Endothelial cell of umbilical vein (primary cell): ENCODE measurements around the gene PGS1. TPM values are rescaled to one million over a fixed set of nuclear protein-coding genes. Genes with fewer than 3 reads are reported as not detected.

Experiments used
- BruUV-seq: library from RNA; stranded (reverse); fragments of 400-500 nt; replicated peaks from 2 replicates; lab custom pipeline; 2021; lab: Mats Ljungman, UMichigan
- CTCF ChIA-PET: fragments of 300-600, 350-600 bp; sonication (Branson Sonifier 250); formaldehyde crosslinking; loops from one replicate; lab custom pipeline; 2021; ENCODE audit warnings: antibody characterized with exemption, inconsistent platforms; lab: Charles Lee
- POLR2A ChIA-PET: fragments of 300-600, 350-600 bp; sonication (Branson Sonifier 250); formaldehyde crosslinking; loops from one replicate; lab custom pipeline; 2021; ENCODE audit warnings: antibody characterized with exemption, inconsistent platforms; lab: Charles Lee
- DNase-seq: peaks from one replicate; pipeline ENCODE4 v3.0.0-alpha.2; 2011; ENCODE audit warnings: low read depth, low spot score
- FAIRE-seq: peaks from 2 replicates; lab custom pipeline; 2011; peaks lifted over from hg19 to GRCh38; lab: Jason Lieb, UNC
- H2AFZ ChIP-seq: 2 replicates; pipeline ENCODE4 v1.6.0; 2012; ENCODE audit warnings: low read depth, low read length, control low read depth, inconsistent platforms
- H3K27ac ChIP-seq: 2 replicates; pipeline ENCODE4 v1.5.1; 2011; ENCODE audit warnings: low read depth, mild to moderate bottlenecking, control low read depth, low read length, moderate library complexity; ENCODE audit not compliant: insufficient read depth
- H3K27me3 ChIP-seq, 2 experiments: 2 replicates each; pipeline versions ENCODE4 v1.6.0 to v1.6.1; 2011; ENCODE audit warnings: low read length in 2 of 2, mixed read lengths in 1 of 2; ENCODE audit not compliant: control insufficient read depth in 2 of 2, insufficient read depth in 2 of 2
- H3K36me3 ChIP-seq, 2 experiments: 2 replicates in 1 of 2; 3 replicates in 1 of 2; pipeline ENCODE4 v1.5.1; 2011; ENCODE audit warnings: low read length in 2 of 2, mild to moderate bottlenecking in 1 of 2, moderate library complexity in 1 of 2; ENCODE audit not compliant: control insufficient read depth in 2 of 2, insufficient read depth in 2 of 2; ENCODE audit errors: extremely low read depth in 1 of 2
- H3K4me1 ChIP-seq: 3 replicates; pipeline ENCODE4 v1.5.1; 2011; ENCODE audit warnings: mild to moderate bottlenecking, low read length; ENCODE audit not compliant: control insufficient read depth, insufficient read depth; ENCODE audit errors: extremely low read depth
- H3K4me2 ChIP-seq: 2 replicates; pipeline ENCODE4 v1.6.1; 2011; ENCODE audit warnings: low read length, control low read depth, mixed read lengths; ENCODE audit not compliant: insufficient read depth
- H3K4me3 ChIP-seq, 3 experiments: fragments of 200-600 bp in 1 of 3; sonication (generic), shearing (Covaris generic) in 1 of 3; replicated peaks in 1 of 3; 2 replicates each; pipeline ENCODE4 v1.5.1; 2011 to 2016; ENCODE audit warnings: control low read depth in 3 of 3, low read length in 3 of 3, mild to moderate bottlenecking in 2 of 3, inconsistent platforms in 1 of 3, low read depth in 1 of 3, moderate library complexity in 1 of 3; ENCODE audit not compliant: insufficient read depth in 1 of 3
- H3K79me2 ChIP-seq: 2 replicates; pipeline ENCODE4 v1.6.0; 2012; ENCODE audit warnings: low read length, inconsistent platforms; ENCODE audit not compliant: control insufficient read depth, insufficient read depth
- H3K9ac ChIP-seq: replicated peaks from 2 replicates; pipeline ENCODE3; 2011; ENCODE audit warnings: low read length, control low read depth; ENCODE audit not compliant: insufficient read depth; ENCODE audit errors: extremely low read depth
- H3K9me1 ChIP-seq: replicated peaks from 3 replicates; pipeline ENCODE4 v1.6.0; 2011; ENCODE audit warnings: mild to moderate bottlenecking, low read length; ENCODE audit not compliant: control insufficient read depth, insufficient read depth; ENCODE audit errors: extremely low read depth
- H3K9me3 ChIP-seq: replicated peaks from 2 replicates; pipeline ENCODE4 v1.5.1; 2012; ENCODE audit warnings: low read length, inconsistent platforms; ENCODE audit not compliant: control insufficient read depth, insufficient read depth
- H4K20me1 ChIP-seq: replicated peaks from 2 replicates; pipeline ENCODE3; 2011; ENCODE audit warnings: mild to moderate bottlenecking, low read length; ENCODE audit not compliant: control insufficient read depth, insufficient read depth; ENCODE audit errors: extremely low read depth
- CTCF ChIP-seq, 2 donors: IDR thresholded peaks; 1 replicate in 1 of 2; 2 replicates in 1 of 2; pipeline ENCODE4 v1.5.1; 2011; ENCODE audit warnings: low read length in 2 of 2, mild to moderate bottlenecking in 2 of 2, moderate library complexity in 2 of 2, control low read depth in 1 of 2, inconsistent platforms in 1 of 2, low read depth in 1 of 2; ENCODE audit not compliant: insufficient read depth in 1 of 2; ENCODE audit errors: extremely low read depth in 1 of 2
- EZH2 ChIP-seq: IDR thresholded peaks from 2 replicates; pipeline ENCODE4 v1.6.1; 2012; ENCODE audit warnings: borderline replicate concordance, low read depth, mild to moderate bottlenecking, moderate library complexity, low read length, inconsistent platforms; ENCODE audit not compliant: severe bottlenecking
- FOS ChIP-seq: IDR thresholded peaks from 2 replicates; pipeline ENCODE4 v1.6.1; 2011; ENCODE audit warnings: mild to moderate bottlenecking, low read length, moderate library complexity, borderline replicate concordance; ENCODE audit not compliant: insufficient read depth
- GATA2 ChIP-seq: IDR thresholded peaks from 2 replicates; pipeline ENCODE4 v1.7.0; 2011; ENCODE audit warnings: low read depth, mild to moderate bottlenecking, moderate library complexity, mixed read lengths, low read length; ENCODE audit not compliant: insufficient read length, insufficient read depth
- JUN ChIP-seq: IDR thresholded peaks from 2 replicates; pipeline ENCODE4 v1.6.1; 2011; ENCODE audit warnings: borderline replicate concordance, low read depth; ENCODE audit not compliant: insufficient read length, insufficient read depth
- MAX ChIP-seq: IDR thresholded peaks from 2 replicates; pipeline ENCODE4 v1.6.1; 2011; ENCODE audit not compliant: insufficient read depth, insufficient read length
- MYC ChIP-seq: IDR thresholded peaks from one replicate; pipeline ENCODE4 v1.6.1; 2011; ENCODE audit warnings: mild to moderate bottlenecking, low read depth, low read length
- POLR2A ChIP-seq: IDR thresholded peaks from 2 replicates; pipeline ENCODE4 v1.6.1; 2012; ENCODE audit warnings: low read depth, mild to moderate bottlenecking, control low read depth, low read length
- POLR2AphosphoS5 ChIP-seq: IDR thresholded peaks from 2 replicates; pipeline ENCODE4 v1.6.1; 2012; ENCODE audit warnings: low read depth, mild to moderate bottlenecking, control low read depth, low read length, moderate library complexity; ENCODE audit not compliant: insufficient read depth
- dilution Hi-C: fragments of 300-500 bp; cut with MboI; formaldehyde crosslinking; loops from one replicate; pipeline ENCODE4 v1.15.0; 2019; ENCODE audit warnings: low sequenced_read_pairs; ENCODE audit not compliant: extremely low pct_ligation_motif_present
- intact Hi-C: fragments of 100-400 bp; cut with micrococcal nuclease; formaldehyde crosslinking; loops from one replicate; pipeline ENCODE4 v1.10.0; 2022
- polyA plus RNA-seq, 4 experiments: library from polyadenylated mRNA; depleted of rRNA in 3 of 4; stranded (reverse) in 3 of 4; unstranded in 1 of 4; fragments of >200 nt; gene quantifications; 2 replicates each; pipeline versions ENCODE4 v1.2.1 to v1.2.3, GENCODE V29; 2011 to 2012; ENCODE audit warnings: missing spikeins in 1 of 4
- total RNA-seq: library from RNA; stranded (reverse); gene quantifications from 2 replicates; pipeline ENCODE4 v1.2.3, GENCODE V29; 2021

PGS1 gene
- total and polyA plus RNA-seq, 2 donors (not counting 3 experiments of a cell fraction or from before 2014, with no cell fraction given): 50.8 to 66.0 TPM

- Histone ChIP-seq H4K20me1 (no peaks in the 10 kb centered on the region), H3K27ac (no peak overlapping the region), H3K9me1 (no peaks in the 10 kb centered on the region), H3K27me3 (no peaks in the 10 kb centered on the region), H3K79me2 (peaks cover 68% of the 10 kb centered on the region), H3K4me2 (no peak overlapping the region), H3K4me3 (no peak overlapping the region), H2AFZ (no peak overlapping the region), H3K9me3 (no peaks in the 10 kb centered on the region), H3K36me3 (peaks cover 0 to 25% of the 10 kb centered on the region in 2 experiments), H3K4me1 (peaks cover 9% of the 10 kb centered on the region), H3K9ac (no peak overlapping the region)
- intact Hi-C loops: no loop called here
- dilution Hi-C loops: no loop called here
- POLR2A ChIA-PET: no interaction called here
- CTCF ChIA-PET: interaction anchor here (1.5 kb wide), 2 partner anchors 48 to 49 kb away, joined by 4 to 7 read pairs; no protein-coding TSS in a partner anchor
- TF ChIP-seq MAX: no peak
- no peak for TF ChIP-seq POLR2AphosphoS5
- TF ChIP-seq GATA2: no peak
- TF ChIP-seq EZH2: no peak
- no peak for TF ChIP-seq FOS
- no peak for TF ChIP-seq JUN
- TF ChIP-seq CTCF (IDR thresholded peaks at IDR 0.05; ENCODE audit: extremely low read depth in 1 of 2, insufficient read depth in 1 of 2, low read depth in 1 of 2, low read length in 2 of 2): no peak
- TF ChIP-seq MYC: no peak
- no peak for TF ChIP-seq POLR2A
- no TSS peak for BruUV-seq
- DNase-seq: no peak
- FAIRE-seq: no peak
Measured at GRCh38 chr17:78409191-78409928, 30.9 kb downstream of the PGS1 start.
